Lower leg skin (tissue), 3 donors: Measurements from ENCODE around the gene GSTA1.
"Not testable (repeated sequence)": the region's sequence is repeated elsewhere in the genome, so short reads cannot be mapped to it uniquely, and the experiment has no call there.

Experiments
- POLR2A ChIP-seq, 2 donors: fragments of 450-650 bp; IDR thresholded peaks; one replicate each; pipeline ENCODE4 v1.6.1; 2016 to 2017; ENCODE audit warnings: antibody characterized with exemption in 2 of 2, mild to moderate bottlenecking in 1 of 2, moderate library complexity in 1 of 2
- TF ChIP-seq, protein P1 (sequence below), 3 donors: fragments of 450-650 bp; IDR thresholded peaks; one replicate each; pipeline ENCODE4 v1.5.1; 2016; ENCODE audit warnings: antibody characterized with exemption in 3 of 3, mild to moderate bottlenecking in 3 of 3, moderate library complexity in 2 of 3

DNA sequence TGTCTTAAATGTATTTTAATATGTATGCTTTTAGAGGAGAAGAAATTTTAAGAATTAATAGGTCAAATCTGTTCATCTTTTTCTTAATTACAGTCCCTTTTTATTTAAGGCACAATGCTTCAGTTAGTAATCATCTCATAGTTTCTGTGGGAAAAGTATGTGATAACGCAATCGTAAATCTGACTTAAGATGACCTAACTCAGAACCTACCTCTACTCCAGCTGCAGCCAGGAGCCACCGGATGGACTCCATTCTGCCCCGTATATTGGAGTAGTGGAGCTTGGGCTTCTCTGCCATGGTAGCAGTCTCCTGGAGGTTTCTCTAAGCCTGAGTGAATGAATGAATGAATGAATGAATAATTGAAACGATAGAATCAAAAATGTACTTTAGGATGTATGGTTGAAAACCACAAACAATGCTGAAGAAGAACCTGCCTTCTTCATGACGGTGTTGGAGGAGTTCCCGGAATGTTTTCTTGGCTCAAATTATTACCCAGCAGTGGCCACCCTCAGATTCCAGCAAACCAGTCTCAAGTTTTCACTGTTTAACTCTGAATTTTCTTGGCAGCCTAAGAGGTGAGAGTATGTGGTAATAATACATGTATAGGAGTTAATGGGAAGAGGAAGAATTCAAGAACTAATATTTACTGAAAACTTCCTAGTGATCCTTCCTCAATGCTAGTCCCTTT lies 45.8 kb downstream of the GSTA1 start:
- TF ChIP-seq, protein P1, sequence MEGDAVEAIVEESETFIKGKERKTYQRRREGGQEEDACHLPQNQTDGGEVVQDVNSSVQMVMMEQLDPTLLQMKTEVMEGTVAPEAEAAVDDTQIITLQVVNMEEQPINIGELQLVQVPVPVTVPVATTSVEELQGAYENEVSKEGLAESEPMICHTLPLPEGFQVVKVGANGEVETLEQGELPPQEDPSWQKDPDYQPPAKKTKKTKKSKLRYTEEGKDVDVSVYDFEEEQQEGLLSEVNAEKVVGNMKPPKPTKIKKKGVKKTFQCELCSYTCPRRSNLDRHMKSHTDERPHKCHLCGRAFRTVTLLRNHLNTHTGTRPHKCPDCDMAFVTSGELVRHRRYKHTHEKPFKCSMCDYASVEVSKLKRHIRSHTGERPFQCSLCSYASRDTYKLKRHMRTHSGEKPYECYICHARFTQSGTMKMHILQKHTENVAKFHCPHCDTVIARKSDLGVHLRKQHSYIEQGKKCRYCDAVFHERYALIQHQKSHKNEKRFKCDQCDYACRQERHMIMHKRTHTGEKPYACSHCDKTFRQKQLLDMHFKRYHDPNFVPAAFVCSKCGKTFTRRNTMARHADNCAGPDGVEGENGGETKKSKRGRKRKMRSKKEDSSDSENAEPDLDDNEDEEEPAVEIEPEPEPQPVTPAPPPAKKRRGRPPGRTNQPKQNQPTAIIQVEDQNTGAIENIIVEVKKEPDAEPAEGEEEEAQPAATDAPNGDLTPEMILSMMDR (IDR thresholded peaks at IDR 0.05) = not testable (repeated sequence)
- TF ChIP-seq POLR2A (IDR thresholded peaks at IDR 0.05) = not testable (repeated sequence)
